A673 (cell line): ENCODE data around the gene SLC4A9. TPM values are rescaled to one million over a fixed set of nuclear protein-coding genes. Genes with fewer than 3 reads are reported as not detected.

Experiments
- BruUV-seq: library from RNA; stranded (reverse); fragments of 400-500 nt; replicated peaks from 2 replicates; lab custom pipeline; 2021; lab: Mats Ljungman, UMichigan
- CTCF ChIA-PET: fragments of 300-600 bp; sonication (Branson Sonifier 250); formaldehyde crosslinking; loops from one replicate; lab custom pipeline; 2022; ENCODE audit warnings: antibody characterized with exemption; lab: Charles Lee
- POLR2A ChIA-PET: fragments of 300-600 bp; sonication (Branson Sonifier 250); formaldehyde crosslinking; loops from one replicate; lab custom pipeline; 2022; ENCODE audit warnings: antibody characterized with exemption; ENCODE audit not compliant: low non-redundant PET; lab: Charles Lee
- DNase-seq: peaks from one replicate; pipeline ENCODE4 v3.0.0-alpha.2; 2015; ENCODE audit warnings: low spot score
- H3K27ac ChIP-seq: fragments of 200-600 bp; sonication (generic); 2 replicates; pipeline ENCODE4 v1.5.1; 2016; ENCODE audit warnings: mixed run types, low read depth, mild to moderate bottlenecking, mixed read lengths, antibody characterized with exemption, low read length; ENCODE audit not compliant: poor library complexity, severe bottlenecking
- H3K27me3 ChIP-seq: fragments of 200-600 bp; sonication (generic); replicated peaks from 2 replicates; pipeline ENCODE4 v1.6.1; 2017; ENCODE audit warnings: mixed run types, low read depth, mild to moderate bottlenecking, mixed read lengths, antibody characterized with exemption, low read length; ENCODE audit not compliant: insufficient read depth, poor library complexity
- H3K36me3 ChIP-seq: fragments of 200-600 bp; sonication (generic); 2 replicates; pipeline ENCODE4 v1.6.1; 2016; ENCODE audit warnings: mixed run types, mild to moderate bottlenecking, mixed read lengths, antibody characterized with exemption, low read length; ENCODE audit not compliant: insufficient read depth, poor library complexity, severe bottlenecking
- H3K4me1 ChIP-seq: fragments of 200-600 bp; sonication (generic); 2 replicates; pipeline ENCODE4 v1.6.1; 2017; ENCODE audit warnings: mixed run types, mild to moderate bottlenecking, mixed read lengths, antibody characterized with exemption, low read length; ENCODE audit not compliant: insufficient read depth, poor library complexity, severe bottlenecking
- H3K4me3 ChIP-seq: fragments of 200-600 bp; sonication (generic); 2 replicates; pipeline ENCODE4 v1.5.1; 2016; ENCODE audit warnings: low read depth, mixed run types, mild to moderate bottlenecking, mixed read lengths, low read length; ENCODE audit not compliant: poor library complexity, severe bottlenecking
- H3K9me3 ChIP-seq: fragments of 200-600 bp; sonication (generic); 2 replicates; pipeline ENCODE4 v1.6.1; 2016; ENCODE audit warnings: mixed run types, low read depth, mild to moderate bottlenecking, mixed read lengths, antibody characterized with exemption, low read length; ENCODE audit not compliant: poor library complexity, severe bottlenecking
- EZH2 ChIP-seq: fragments of 200-600 bp; sonication (generic); IDR thresholded peaks from 2 replicates; pipeline ENCODE4 v1.6.1; 2017; ENCODE audit warnings: borderline replicate concordance, low read depth, mild to moderate bottlenecking, mixed read lengths, antibody characterized with exemption, low read length; ENCODE audit not compliant: poor library complexity, severe bottlenecking
- intact Hi-C: fragments of 100-400 bp; cut with micrococcal nuclease; formaldehyde crosslinking; loops from one replicate; pipeline ENCODE4 v1.10.0; 2022; ENCODE audit not compliant: unreplicated experiment
- total RNA-seq: library from RNA; stranded (reverse); gene quantifications from 2 replicates; pipeline ENCODE4 v1.2.3, GENCODE V29; 2021
- TF ChIP-seq, protein P1 (sequence below): fragments of 300-800, 200-600 bp; sonication (generic); conservative IDR thresholded peaks from 2 replicates; pipeline ENCODE4 v1.5.1; 2017; ENCODE audit warnings: low read depth, mild to moderate bottlenecking, antibody characterized with exemption, low read length, moderate library complexity, mixed read lengths

SLC4A9 gene
- total RNA-seq, 1 experiment from 2014 or later = not detected

DNA sequence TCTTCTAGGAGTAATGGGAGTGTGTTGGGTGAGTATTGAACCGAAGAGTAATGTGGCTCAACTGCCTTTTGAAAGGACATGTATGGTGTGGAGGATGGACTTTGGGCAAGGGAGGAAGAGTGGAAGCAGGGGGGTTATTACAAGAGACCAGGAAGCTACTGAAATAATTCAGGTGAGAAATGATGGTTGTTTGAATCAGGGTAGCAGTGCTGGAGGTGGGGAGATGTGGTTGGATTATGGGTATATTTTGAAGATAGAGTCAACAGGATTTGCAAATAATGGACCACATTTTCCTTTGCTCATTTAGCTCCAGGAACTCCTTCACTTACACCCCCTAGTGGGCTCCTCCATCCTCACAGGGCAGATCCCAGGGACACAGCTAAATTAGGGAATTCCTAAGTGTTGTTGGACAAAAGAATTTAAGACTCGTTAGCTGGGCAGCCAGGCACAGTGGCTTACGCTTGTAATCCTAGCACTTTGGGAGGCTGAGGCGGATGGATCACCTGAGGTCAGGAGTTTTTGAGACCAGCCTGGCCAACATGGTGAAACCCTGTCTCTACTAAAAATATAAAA, 1.2 kb upstream of the SLC4A9 start:
- Histone ChIP-seq H3K27me3 (no peaks in the 10 kb centered on the region), H3K4me3 (no peak overlapping the region), H3K27ac (no peak overlapping the region), H3K36me3 (no peaks in the 10 kb centered on the region), H3K4me1 (peaks cover 3% of the 10 kb centered on the region), H3K9me3 (no peaks in the 10 kb centered on the region)
- CTCF ChIA-PET = interaction anchor here (0.6 to 3.0 kb wide), 10 partner anchors 13 to 618 kb away, joined by 3 to 62 read pairs (median 4); partner anchors contain the start of gene HBEGF
- BruUV-seq = no TSS peak
- peak; percentile 68 for DNase-seq
- TF ChIP-seq, protein P1, sequence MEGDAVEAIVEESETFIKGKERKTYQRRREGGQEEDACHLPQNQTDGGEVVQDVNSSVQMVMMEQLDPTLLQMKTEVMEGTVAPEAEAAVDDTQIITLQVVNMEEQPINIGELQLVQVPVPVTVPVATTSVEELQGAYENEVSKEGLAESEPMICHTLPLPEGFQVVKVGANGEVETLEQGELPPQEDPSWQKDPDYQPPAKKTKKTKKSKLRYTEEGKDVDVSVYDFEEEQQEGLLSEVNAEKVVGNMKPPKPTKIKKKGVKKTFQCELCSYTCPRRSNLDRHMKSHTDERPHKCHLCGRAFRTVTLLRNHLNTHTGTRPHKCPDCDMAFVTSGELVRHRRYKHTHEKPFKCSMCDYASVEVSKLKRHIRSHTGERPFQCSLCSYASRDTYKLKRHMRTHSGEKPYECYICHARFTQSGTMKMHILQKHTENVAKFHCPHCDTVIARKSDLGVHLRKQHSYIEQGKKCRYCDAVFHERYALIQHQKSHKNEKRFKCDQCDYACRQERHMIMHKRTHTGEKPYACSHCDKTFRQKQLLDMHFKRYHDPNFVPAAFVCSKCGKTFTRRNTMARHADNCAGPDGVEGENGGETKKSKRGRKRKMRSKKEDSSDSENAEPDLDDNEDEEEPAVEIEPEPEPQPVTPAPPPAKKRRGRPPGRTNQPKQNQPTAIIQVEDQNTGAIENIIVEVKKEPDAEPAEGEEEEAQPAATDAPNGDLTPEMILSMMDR = peak; percentile 60
- no peak for TF ChIP-seq EZH2
- intact Hi-C loops = no loop called here
- POLR2A ChIA-PET = no interaction called here

DNA sequence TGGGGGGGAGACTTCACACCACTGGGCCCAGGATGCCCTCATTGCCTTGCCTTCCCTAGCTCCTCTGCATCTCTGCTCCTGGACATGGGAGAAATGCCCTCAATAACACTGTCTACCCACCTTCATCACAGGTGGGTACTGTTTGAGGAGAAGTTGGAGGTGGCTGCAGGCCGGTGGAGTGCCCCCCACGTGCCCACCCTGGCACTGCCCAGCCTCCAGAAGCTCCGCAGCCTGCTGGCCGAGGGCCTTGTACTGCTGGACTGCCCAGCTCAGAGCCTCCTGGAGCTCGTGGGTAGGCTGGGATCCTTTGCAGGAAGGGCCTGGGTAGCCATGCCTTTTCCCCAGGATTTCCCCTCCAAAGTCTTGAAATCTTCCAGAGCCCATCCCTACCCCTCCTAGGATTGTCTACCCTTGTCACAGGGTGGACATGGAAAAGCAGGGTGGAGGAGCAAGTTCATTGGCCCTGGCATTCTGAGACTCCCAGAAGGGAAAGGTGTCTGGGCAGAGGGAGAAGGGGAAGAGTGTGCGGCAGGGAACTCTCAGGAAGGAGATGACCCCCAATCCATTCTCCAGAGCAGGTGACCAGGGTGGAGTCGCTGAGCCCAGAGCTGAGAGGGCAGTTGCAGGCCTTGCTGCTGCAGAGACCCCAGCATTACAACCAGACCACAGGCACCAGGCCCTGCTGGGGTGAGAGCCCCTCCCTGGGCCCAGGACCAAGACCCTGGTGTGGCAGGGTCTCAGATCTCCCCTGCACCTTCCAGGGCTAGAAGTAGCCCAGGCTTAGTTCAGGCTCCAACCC, 886 bp downstream of the SLC4A9 start:
- H3K27me3 ChIP-seq = no peaks in the 10 kb centered on the region
- no peak for DNase-seq

DNA sequence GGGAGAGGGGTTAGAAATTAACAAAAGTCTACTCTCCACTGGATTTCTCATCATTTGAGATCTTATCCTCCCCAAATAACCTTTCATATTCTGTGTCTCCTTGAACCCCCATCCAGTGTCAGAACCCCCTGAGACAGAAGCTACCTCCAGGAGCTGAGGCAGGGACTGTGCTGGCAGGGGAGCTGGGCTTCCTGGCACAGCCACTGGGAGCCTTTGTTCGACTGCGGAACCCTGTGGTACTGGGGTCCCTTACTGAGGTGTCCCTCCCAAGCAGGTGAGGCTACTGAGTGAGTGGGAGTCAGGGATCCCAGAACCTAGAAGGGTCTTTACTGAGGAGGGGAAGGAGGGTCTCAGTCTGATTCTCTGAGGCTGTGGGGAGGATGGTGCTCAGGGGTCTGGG, 1.9 kb downstream of the SLC4A9 start:
- TF ChIP-seq, protein P1 = no peak
- no peak for TF ChIP-seq EZH2
- H3K27ac ChIP-seq = no peak overlapping the region
- no peaks in the 10 kb centered on the region for H3K36me3 ChIP-seq
- POLR2A ChIA-PET = no interaction called here
- BruUV-seq = no TSS peak
- H3K27me3 ChIP-seq = no peaks in the 10 kb centered on the region
- peaks cover 3% of the 10 kb centered on the region for H3K4me1 ChIP-seq
- intact Hi-C loops = no loop called here
- no peak overlapping the region for H3K4me3 ChIP-seq
- H3K9me3 ChIP-seq = no peaks in the 10 kb centered on the region
- CTCF ChIA-PET = interaction anchor here (1.0 kb wide), 1 partner anchor 9 kb away, joined by 3 read pairs; no protein-coding TSS in a partner anchor
- no peak for DNase-seq

More for the DNA sequence above, 886 bp downstream of the SLC4A9 start:
- no peak overlapping the region for H3K4me3 ChIP-seq
- H3K36me3 ChIP-seq = no peaks in the 10 kb centered on the region
- H3K9me3 ChIP-seq = no peaks in the 10 kb centered on the region
- H3K4me1 ChIP-seq = peaks cover 3% of the 10 kb centered on the region
- H3K27ac ChIP-seq = no peak overlapping the region
- no peak for TF ChIP-seq EZH2
- TF ChIP-seq, protein P1 = no peak
- ChIA-PET POLR2A (no interaction called here), CTCF (interaction anchor here (0.5 to 3.0 kb wide), 4 partner anchors 8 to 120 kb away, joined by 3 to 62 read pairs (median 4); no protein-coding TSS in a partner anchor)
- intact Hi-C loops = no loop called here
- no TSS peak for BruUV-seq
